Adrenal gland (tissue), 12 donors: ENCODE measurements around the gene HERPUD2. TPM values are rescaled to one million over a fixed set of nuclear protein-coding genes. Genes with fewer than 3 reads are reported as not detected.

ENCODE experiments used
- DNase-seq, 7 donors: peaks; one replicate each; pipeline ENCODE4 v3.0.0-alpha.2; 2019 to 2020
- H3K27ac ChIP-seq, 5 donors: fragments of 200-600 bp; sonication (generic) in 4 of 5; 1 replicate in 3 of 5; 2 replicates in 2 of 5; pipeline versions ENCODE4 v1.5.1 to v1.8.0; 2016 to 2020; ENCODE audit warnings: mild to moderate bottlenecking in 1 of 5
- H3K27me3 ChIP-seq: fragments of 200-600 bp; 2 replicates; pipeline ENCODE4 v1.8.0; 2021
- H3K36me3 ChIP-seq, 2 donors: fragments of 200-600 bp; replicated peaks in 1 of 2; 1 replicate in 1 of 2; 2 replicates in 1 of 2; pipeline versions ENCODE4 v1.5.1 to v1.8.0; 2018 to 2022
- H3K4me1 ChIP-seq, 2 donors: fragments of 200-600 bp; replicated peaks in 1 of 2; 1 replicate in 1 of 2; 2 replicates in 1 of 2; pipeline versions ENCODE4 v1.5.1 to v1.8.0; 2018 to 2021
- H3K4me3 ChIP-seq, 4 donors: fragments of 200-600 bp; sonication (generic) in 3 of 4; one replicate each; pipeline ENCODE4 v1.5.1; 2016 to 2018
- H3K9me3 ChIP-seq, 3 donors: fragments of 200-600 bp; sonication (generic) in 1 of 3; replicated peaks in 1 of 3; 1 replicate in 2 of 3; 2 replicates in 1 of 3; pipeline versions ENCODE4 v1.5.1 to v1.8.0; 2016 to 2021
- POLR2A ChIP-seq, 2 donors: fragments of 450-650 bp; IDR thresholded peaks; one replicate each; pipeline ENCODE4 v1.6.1; 2017; ENCODE audit warnings: antibody characterized with exemption in 2 of 2, mild to moderate bottlenecking in 2 of 2, moderate library complexity in 1 of 2
- WGBS, 4 donors: extraction: QIAGEN DNeasy Blood & Tissue Kit in 2 of 4; methylation state at CpG; one replicate each; pipeline versions ENCODE4 v1.1.5 to v1.1.7; 2013 to 2017; 5-methylcytosine and 5-hydroxymethylcytosine counted together
- intact Hi-C, 2 donors: fragments of 100-400 bp; cut with DNase I; formaldehyde crosslinking; loops; one replicate each; pipeline versions ENCODE4 v1.14.1 to v1.15.0; 2022 to 2023
- polyA plus RNA-seq, 3 donors: library from polyadenylated mRNA; stranded (reverse); fragments of 200-250 nt in 2 of 3; fragments of 350-450 nt in 1 of 3; fragmentation: Illumina TruSeq in 1 of 3; extraction: RNeasy Lipid Tissue Mini Kit (QIAGEN cat#74804) in 1 of 3; gene quantifications; one replicate each; pipeline ENCODE4 v1.2.3, GENCODE V29; 2013 to 2014
- total RNA-seq, 9 donors: library from RNA; depleted of rRNA in 4 of 9; stranded (reverse); fragments of >200 nt in 4 of 9; fragments of 120-200 nt in 1 of 9; fragmentation: NEBNext Ultra II Directional in 1 of 9; extraction: Animal tissue kit (Norgen Biotek cat#: 25700) in 1 of 9; gene quantifications; one replicate each; pipeline versions ENCODE4 v1.1.0 to v1.2.4, GENCODE V29; 2013 to 2023
- TF ChIP-seq, protein P1 (sequence below), 6 experiments: fragments of 450-650 bp in 4 of 6; fragments of 200-600 bp in 2 of 6; sonication (generic) in 1 of 6; IDR thresholded peaks; 1 replicate in 5 of 6; 2 replicates in 1 of 6; pipeline versions ENCODE4 v1.5.1 to v1.8.0; 2016 to 2021; ENCODE audit warnings: antibody characterized with exemption in 6 of 6, mild to moderate bottlenecking in 2 of 6, moderate library complexity in 1 of 6
- donor health status: healthy with polysubstance abuse.
- donor health status: Bipolar disorder and iron deficiency.
- donor health status: DM: yes; HTN: yes; CAD: no.
- donor health status: DM: no; HTN: no; CAD: no.
- donor health status: DM: no; HTN: no; CAD: no.
- donor health status: DM: yes; HTN: yes; CAD: no.

HERPUD2 gene
- total and polyA plus RNA-seq, 12 donors, result 7.8 to 37.4 (median 19.8) TPM

DNA sequence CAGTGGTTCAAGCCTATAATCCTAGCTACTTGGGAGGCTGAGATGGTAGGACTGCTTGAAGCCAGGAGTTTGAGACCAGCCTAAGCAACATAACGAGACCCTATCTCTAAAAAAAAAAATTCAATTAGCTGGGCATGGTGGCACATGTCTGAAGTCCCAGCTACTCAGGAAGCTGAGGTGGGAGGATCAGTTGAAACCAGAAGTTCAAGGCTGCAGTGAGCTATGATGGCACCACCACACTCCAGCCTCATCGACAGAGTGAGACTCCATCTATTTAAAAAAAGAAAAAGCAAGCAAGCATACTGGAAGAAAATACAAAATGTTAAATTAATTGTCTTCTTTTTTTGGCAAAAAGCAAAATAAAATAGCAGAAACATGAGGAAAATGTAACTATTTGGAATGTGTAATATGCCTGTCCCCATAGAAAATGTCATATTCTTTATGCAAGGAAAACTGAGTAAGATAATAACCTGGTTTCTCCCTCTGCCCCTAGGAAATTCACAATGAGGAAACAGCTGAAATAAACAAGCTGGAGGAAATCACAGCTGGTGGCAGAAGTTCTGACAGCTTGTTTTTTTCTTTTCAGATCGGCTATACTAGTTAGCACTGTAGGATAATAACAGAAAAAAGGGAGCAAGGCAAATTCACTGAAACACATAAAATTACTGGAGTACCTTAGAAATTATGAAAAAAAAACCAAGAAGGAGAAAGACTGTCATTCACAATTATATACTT is 48.5 kb downstream of the HERPUD2 start:
- peak in 1 of 7 donors; percentile 21 for DNase-seq
- WGBS, 4 donors, result 29 to 42% (median 37%) methylated on average over 3 of the region's 3 CpGs
- peak overlapping the region in 4 of 5 donors; percentile 17 to 66 (median 42) for H3K27ac ChIP-seq
- no peaks in the 10 kb centered on the region for H3K27me3 ChIP-seq
- no peak overlapping the region for H3K4me3 ChIP-seq
- peaks cover 12 to 45% of the 10 kb centered on the region in 2 donors for H3K4me1 ChIP-seq
- H3K36me3 ChIP-seq, result no peaks in the 10 kb centered on the region
- intact Hi-C loops, result no loop called here
- H3K9me3 ChIP-seq, result no peaks in the 10 kb centered on the region
- TF ChIP-seq, protein P1, sequence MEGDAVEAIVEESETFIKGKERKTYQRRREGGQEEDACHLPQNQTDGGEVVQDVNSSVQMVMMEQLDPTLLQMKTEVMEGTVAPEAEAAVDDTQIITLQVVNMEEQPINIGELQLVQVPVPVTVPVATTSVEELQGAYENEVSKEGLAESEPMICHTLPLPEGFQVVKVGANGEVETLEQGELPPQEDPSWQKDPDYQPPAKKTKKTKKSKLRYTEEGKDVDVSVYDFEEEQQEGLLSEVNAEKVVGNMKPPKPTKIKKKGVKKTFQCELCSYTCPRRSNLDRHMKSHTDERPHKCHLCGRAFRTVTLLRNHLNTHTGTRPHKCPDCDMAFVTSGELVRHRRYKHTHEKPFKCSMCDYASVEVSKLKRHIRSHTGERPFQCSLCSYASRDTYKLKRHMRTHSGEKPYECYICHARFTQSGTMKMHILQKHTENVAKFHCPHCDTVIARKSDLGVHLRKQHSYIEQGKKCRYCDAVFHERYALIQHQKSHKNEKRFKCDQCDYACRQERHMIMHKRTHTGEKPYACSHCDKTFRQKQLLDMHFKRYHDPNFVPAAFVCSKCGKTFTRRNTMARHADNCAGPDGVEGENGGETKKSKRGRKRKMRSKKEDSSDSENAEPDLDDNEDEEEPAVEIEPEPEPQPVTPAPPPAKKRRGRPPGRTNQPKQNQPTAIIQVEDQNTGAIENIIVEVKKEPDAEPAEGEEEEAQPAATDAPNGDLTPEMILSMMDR (IDR thresholded peaks at IDR 0.05), result no peak
- no peak for TF ChIP-seq POLR2A (IDR thresholded peaks at IDR 0.05)

DNA sequence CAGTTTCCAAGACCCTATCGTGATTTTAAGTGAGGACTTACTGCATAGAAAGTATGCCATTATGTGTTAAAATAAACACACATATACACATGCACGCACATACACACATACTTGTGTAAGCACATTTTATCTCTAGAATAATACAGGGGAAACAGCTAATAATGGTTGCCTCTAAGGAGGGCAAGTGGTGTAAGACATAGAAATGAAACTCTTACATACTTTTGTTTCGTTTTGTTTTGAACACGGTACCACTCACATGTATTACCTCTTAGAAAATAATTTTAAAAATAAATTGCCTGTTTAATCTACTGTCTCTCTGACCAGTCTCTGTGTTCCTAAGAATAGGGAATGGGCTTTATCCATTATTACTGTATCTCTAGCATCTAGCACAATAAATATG is 49.2 kb downstream of the HERPUD2 start:
- no peaks in the 10 kb centered on the region for H3K36me3 ChIP-seq
- DNase-seq, result no peak
- no peaks in the 10 kb centered on the region for H3K27me3 ChIP-seq
- 89 to 92% (median 90%) methylated on average over 4 of the region's 4 CpGs for WGBS, 4 donors
- peaks cover 12 to 45% of the 10 kb centered on the region in 2 donors for H3K4me1 ChIP-seq
- intact Hi-C loops, result no loop called here
- H3K4me3 ChIP-seq, result no peak overlapping the region
- H3K27ac ChIP-seq, result no peak overlapping the region
- no peaks in the 10 kb centered on the region for H3K9me3 ChIP-seq
- TF ChIP-seq, protein P1 (IDR thresholded peaks at IDR 0.05), result no peak
- no peak for TF ChIP-seq POLR2A (IDR thresholded peaks at IDR 0.05)

DNA sequence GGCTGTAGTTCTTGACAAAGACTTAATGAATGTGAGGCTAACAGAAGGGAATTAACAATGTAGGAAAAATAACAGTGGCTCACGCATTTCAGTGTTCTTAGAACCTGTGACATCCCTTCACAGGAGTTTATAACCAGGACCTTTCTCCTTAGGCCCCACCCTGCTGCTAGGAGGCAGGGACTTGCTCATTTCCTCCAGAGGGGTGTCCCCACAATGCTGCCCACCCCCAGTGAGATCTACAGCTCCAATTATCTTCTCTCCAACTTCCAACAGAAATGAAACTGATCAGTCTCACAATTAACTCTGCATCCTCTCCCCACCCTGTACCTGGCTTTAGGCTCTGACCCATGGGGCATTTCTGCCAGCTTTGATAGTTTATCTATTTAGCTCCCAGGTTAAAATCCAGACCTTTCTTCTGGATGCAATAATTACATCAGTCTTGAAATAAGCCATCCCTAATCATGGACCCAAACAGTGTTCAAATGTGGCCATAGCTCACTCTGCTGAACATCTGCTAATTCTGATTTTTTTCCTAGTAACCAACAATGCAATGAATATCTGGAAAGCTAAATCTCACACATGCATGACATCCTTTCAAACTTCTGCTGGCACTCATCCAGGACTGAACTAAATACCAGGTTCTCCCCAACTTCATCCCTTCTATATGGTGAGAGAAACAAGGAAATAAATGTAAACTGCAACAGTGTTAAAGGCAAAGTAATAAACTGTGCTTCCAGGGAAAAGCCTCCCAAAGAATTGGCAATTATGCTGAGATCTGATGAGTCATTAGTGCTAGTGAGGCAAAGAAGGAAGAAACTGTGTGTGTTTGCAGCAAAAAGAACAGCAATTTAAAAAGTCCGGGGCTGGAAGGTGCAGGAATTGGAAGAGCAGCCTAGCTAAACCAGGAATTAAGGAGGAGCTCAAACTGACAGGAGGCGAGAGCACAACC is 64.6 kb downstream of the HERPUD2 start:
- no peaks in the 10 kb centered on the region for H3K27me3 ChIP-seq
- peaks cover 0 to 9% of the 10 kb centered on the region in 2 donors for H3K4me1 ChIP-seq
- no peak for TF ChIP-seq POLR2A (IDR thresholded peaks at IDR 0.05)
- TF ChIP-seq, protein P1 (IDR thresholded peaks at IDR 0.05), result no peak
- intact Hi-C loops, result no loop called here
- WGBS, 4 donors, result 53 to 65% (median 62%) methylated on average over 3 of the region's 3 CpGs
- H3K9me3 ChIP-seq, result no peaks in the 10 kb centered on the region
- peaks cover 0 to 38% of the 10 kb centered on the region in 2 donors for H3K36me3 ChIP-seq
- no peak for DNase-seq
- H3K4me3 ChIP-seq, result no peak overlapping the region
- H3K27ac ChIP-seq, result no peak overlapping the region
